GM19238 (cell line): ENCODE results near the gene TTC38.
"Not testable (repeated sequence)": the region's sequence is repeated elsewhere in the genome, so short reads cannot be mapped to it uniquely, and the experiment has no call there.

Experiments
- DNase-seq: peaks from one replicate; pipeline ENCODE4 v3.0.0; 2011; ENCODE audit warnings: low spot score; ENCODE audit not compliant: insufficient read length

The TTC38 gene

GRCh38 chr22:46245511-46245910 lies 22.3 kb upstream of the TTC38 start:
- DNase-seq, result no peak

GRCh38 chr22:46246178-46246577 lies 21.6 kb upstream of the TTC38 start:
- no peak for DNase-seq

GRCh38 chr22:46247443-46247975 lies 20.3 kb upstream of the TTC38 start:
- DNase-seq, result no peak

- peak; percentile 93 for DNase-seq
Measured at GRCh38 chr22:46250035-46250782, 17.6 kb upstream of the TTC38 start, which contains the start of gene CDPF1. Gene CDPF1, minus strand, starts transcription at chr22:46250293. Its CDS starts 2,009 bp downstream, at chr22:46248284.

GRCh38 chr22:46250783-46251125 lies 17.1 kb upstream of the TTC38 start:
- no peak for DNase-seq

- no peak for DNase-seq
Measured at GRCh38 chr22:46251266-46251665, 16.5 kb upstream of the TTC38 start.

GRCh38 chr22:46251816-46252380 lies 15.9 kb upstream of the TTC38 start:
- no peak for DNase-seq

GRCh38 chr22:46256358-46256958 lies 11.3 kb upstream of the TTC38 start:
- no peak for DNase-seq

- DNase-seq, result no peak
Measured at GRCh38 chr22:46259374-46259773, 8.4 kb upstream of the TTC38 start.

- DNase-seq, result no peak
Measured at GRCh38 chr22:46260038-46260437, 7.8 kb upstream of the TTC38 start.

GRCh38 chr22:46262449-46263215 lies 5.2 kb upstream of the TTC38 start:
- DNase-seq, result no peak

- no peak for DNase-seq
Measured at GRCh38 chr22:46263216-46263590, 4.6 kb upstream of the TTC38 start, which contains the start of gene PKDREJ. Gene PKDREJ, minus strand, starts transcription at chr22:46263343. Its CDS starts 21 bp downstream, at chr22:46263322.

- DNase-seq, result not testable (repeated sequence)
Measured at GRCh38 chr22:46264520-46264919, 3.3 kb upstream of the TTC38 start.

- not testable (repeated sequence) for DNase-seq
Measured at GRCh38 chr22:46265627-46266026, 2.2 kb upstream of the TTC38 start.

GRCh38 chr22:46269564-46269963 lies 1.8 kb downstream of the TTC38 start:
- no peak for DNase-seq

- no peak for DNase-seq
Measured at GRCh38 chr22:46272196-46272595, 4.4 kb downstream of the TTC38 start.

GRCh38 chr22:46272762-46273431 lies 5.1 kb downstream of the TTC38 start:
- no peak for DNase-seq

GRCh38 chr22:46273432-46274148 lies 5.8 kb downstream of the TTC38 start:
- DNase-seq, result no peak

GRCh38 chr22:46274381-46274780 lies 6.6 kb downstream of the TTC38 start:
- no peak for DNase-seq

- no peak for DNase-seq
Measured at GRCh38 chr22:46275455-46276122, 7.8 kb downstream of the TTC38 start.
